ENCODE data around the gene NDUFB11.

NDUFB11 gene

DNA sequence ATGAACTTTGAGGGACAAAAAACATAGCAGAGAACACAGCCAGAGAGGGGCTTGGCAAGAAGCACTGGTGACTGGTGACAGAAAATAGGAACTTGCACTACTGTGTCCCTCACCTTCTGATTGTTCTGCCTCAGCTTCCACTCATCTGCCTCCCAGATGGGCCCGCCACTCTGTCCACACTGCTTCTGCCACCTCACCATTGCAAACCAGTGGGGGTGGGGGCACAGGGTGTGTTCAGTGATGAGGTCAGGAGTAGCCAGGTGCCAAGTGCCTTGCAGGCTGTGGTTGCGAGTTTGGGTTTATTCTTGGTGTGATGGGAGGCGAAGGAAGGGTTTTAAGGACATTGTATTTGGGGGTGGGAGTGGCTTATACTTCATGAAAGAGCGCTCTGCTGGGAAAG is 40.0 kb upstream of the NDUFB11 start:
- no peak overlapping the region for H3K4me3 ChIP-seq (ENCODE audit: low read length)
- H3K36me3 ChIP-seq (ENCODE audit: control insufficient read depth, insufficient read depth, low read length) = peaks cover 30% of the 10 kb centered on the region
- no peaks in the 10 kb centered on the region; the same call in 1 of the 2 replicates for H3K4me1 ChIP-seq (ENCODE audit: control insufficient read depth, insufficient read depth, low read length)
- H3K27me3 ChIP-seq (ENCODE audit: control insufficient read depth, insufficient read depth, low read length) = no peaks in the 10 kb centered on the region
- no peak for DNase-seq (ENCODE audit: low read depth, low spot score)
- H3K27ac ChIP-seq (ENCODE audit: low read length) = no peak overlapping the region
- WGBS (ENCODE audit: insufficient coverage, insufficient read length) = no CpG with 5 or more reads among the region's 4 CpGs
- no peaks in the 10 kb centered on the region for H3K9me3 ChIP-seq (ENCODE audit: control insufficient read depth, insufficient read depth, low read length)

DNA sequence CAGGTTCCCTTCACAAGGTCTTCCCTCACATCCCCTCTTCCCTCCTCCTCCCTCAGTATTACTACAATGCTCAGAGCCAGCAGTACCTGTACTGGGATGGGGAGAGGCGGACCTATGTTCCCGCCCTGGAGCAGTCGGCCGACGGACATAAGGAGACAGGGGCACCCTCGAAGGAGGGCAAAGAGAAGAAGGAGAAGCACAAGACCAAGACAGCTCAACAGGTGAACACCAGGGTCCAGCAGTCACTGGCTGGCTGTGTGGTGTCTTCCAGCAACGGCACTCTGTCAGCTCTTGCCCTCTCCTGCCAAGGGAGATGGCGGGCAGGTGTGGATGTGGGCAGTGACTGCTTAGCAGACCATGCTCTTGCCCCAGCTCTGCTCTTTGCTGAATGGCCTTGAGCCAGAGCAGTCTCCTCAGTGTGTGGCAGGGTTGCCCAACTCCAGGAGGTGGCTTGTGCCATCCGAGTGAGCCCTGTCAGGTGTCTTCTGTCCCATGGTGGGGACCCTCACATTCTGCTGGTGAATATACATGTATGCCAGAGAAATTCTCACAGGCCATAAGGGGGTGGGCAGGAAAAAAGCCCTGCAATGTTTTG is 37.7 kb upstream of the NDUFB11 start:
- Histone ChIP-seq H3K27ac (ENCODE audit: low read length) (no peak overlapping the region), H3K36me3 (ENCODE audit: control insufficient read depth, insufficient read depth, low read length) (peaks cover 41% of the 10 kb centered on the region), H3K9me3 (ENCODE audit: control insufficient read depth, insufficient read depth, low read length) (no peaks in the 10 kb centered on the region), H3K4me1 (ENCODE audit: control insufficient read depth, insufficient read depth, low read length) (no peaks in the 10 kb centered on the region; the same call in 1 of the 2 replicates), H3K27me3 (ENCODE audit: control insufficient read depth, insufficient read depth, low read length) (no peaks in the 10 kb centered on the region), H3K4me3 (ENCODE audit: low read length) (no peak overlapping the region)
- no CpG with 5 or more reads among the region's 9 CpGs for WGBS (ENCODE audit: insufficient coverage, insufficient read length)
- DNase-seq (ENCODE audit: low read depth, low spot score) = no peak

DNA sequence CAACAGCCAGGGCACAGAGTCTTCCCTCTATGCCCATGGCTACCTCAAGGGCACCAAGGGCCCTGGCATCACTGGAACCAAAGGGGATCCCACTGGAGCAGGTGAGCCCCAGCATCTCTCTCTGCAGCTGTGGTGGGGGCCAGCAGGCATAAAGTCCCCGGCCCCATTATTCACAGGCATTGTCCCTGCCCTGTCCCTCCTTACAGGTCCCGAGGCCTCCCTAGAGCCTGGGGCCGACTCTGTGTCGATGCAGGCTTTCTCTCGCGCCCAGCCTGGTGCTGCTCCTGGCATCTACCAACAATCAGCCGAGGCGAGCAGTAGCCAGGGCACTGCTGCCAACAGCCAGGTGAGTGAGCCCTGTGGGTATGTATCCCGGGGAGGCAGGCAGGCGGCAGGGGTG is 36.8 kb upstream of the NDUFB11 start:
- no CpG with 5 or more reads among the region's 10 CpGs for WGBS (ENCODE audit: insufficient coverage, insufficient read length)
- Histone ChIP-seq H3K27ac (ENCODE audit: low read length) (no peak overlapping the region), H3K27me3 (ENCODE audit: control insufficient read depth, insufficient read depth, low read length) (no peaks in the 10 kb centered on the region), H3K9me3 (ENCODE audit: control insufficient read depth, insufficient read depth, low read length) (no peaks in the 10 kb centered on the region), H3K4me1 (ENCODE audit: control insufficient read depth, insufficient read depth, low read length) (no peaks in the 10 kb centered on the region; the same call in 1 of the 2 replicates), H3K36me3 (ENCODE audit: control insufficient read depth, insufficient read depth, low read length) (peaks cover 42% of the 10 kb centered on the region), H3K4me3 (ENCODE audit: low read length) (no peak overlapping the region)
- no peak for DNase-seq (ENCODE audit: low read depth, low spot score)

DNA sequence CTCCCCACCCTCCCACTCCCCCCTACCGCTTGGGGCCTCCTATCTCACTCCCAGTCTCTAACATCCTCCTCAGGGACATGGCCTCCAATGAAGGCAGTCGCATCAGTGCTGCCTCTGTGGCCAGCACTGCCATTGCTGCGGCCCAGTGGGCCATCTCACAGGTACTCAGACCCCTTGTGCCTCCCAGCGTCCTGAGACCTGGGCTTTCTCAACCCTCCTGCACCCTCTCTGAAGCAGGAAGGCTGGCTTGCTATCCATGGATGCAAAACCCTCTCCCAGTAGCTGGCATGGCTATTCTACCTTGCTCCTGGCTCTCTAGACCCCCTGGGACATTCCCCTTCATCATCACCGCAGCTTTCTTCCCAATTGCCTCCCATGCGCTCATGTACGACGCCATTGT is 35.8 kb upstream of the NDUFB11 start:
- H3K36me3 ChIP-seq (ENCODE audit: control insufficient read depth, insufficient read depth, low read length) = peaks cover 38% of the 10 kb centered on the region

DNA sequence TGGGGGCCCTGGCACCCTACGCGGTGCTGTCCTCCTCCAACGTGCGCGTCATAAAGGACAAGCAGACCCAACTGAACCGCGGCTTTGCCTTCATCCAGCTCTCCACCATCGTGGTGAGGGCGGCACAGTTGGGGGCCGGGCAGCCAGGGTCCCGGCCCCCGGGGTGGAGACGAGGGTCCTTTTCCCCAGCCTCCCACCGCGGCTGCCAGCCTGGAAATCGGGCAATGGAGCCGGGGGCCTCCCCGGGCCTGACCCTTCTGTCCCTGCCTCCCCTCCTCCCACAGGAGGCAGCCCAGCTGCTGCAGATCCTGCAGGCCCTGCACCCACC is 35.4 kb upstream of the NDUFB11 start:
- H3K4me1 ChIP-seq (ENCODE audit: control insufficient read depth, insufficient read depth, low read length) = no peaks in the 10 kb centered on the region; the same call in 1 of the 2 replicates
- H3K27ac ChIP-seq (ENCODE audit: low read length) = no peak overlapping the region
- H3K4me3 ChIP-seq (ENCODE audit: low read length) = no peak overlapping the region
- H3K9me3 ChIP-seq (ENCODE audit: control insufficient read depth, insufficient read depth, low read length) = no peaks in the 10 kb centered on the region
- peaks cover 39% of the 10 kb centered on the region for H3K36me3 ChIP-seq (ENCODE audit: control insufficient read depth, insufficient read depth, low read length)
- DNase-seq (ENCODE audit: low read depth, low spot score) = no peak
- WGBS (ENCODE audit: insufficient coverage, insufficient read length) = no CpG with 5 or more reads among the region's 18 CpGs
- H3K27me3 ChIP-seq (ENCODE audit: control insufficient read depth, insufficient read depth, low read length) = no peaks in the 10 kb centered on the region

More for the DNA sequence above, 35.8 kb upstream of the NDUFB11 start:
- H3K9me3 ChIP-seq (ENCODE audit: control insufficient read depth, insufficient read depth, low read length) = no peaks in the 10 kb centered on the region
- H3K4me3 ChIP-seq (ENCODE audit: low read length) = no peak overlapping the region
- no CpG with 5 or more reads among the region's 8 CpGs for WGBS (ENCODE audit: insufficient coverage, insufficient read length)
- no peak for DNase-seq (ENCODE audit: low read depth, low spot score)
- no peak overlapping the region for H3K27ac ChIP-seq (ENCODE audit: low read length)
- no peaks in the 10 kb centered on the region; the same call in 1 of the 2 replicates for H3K4me1 ChIP-seq (ENCODE audit: control insufficient read depth, insufficient read depth, low read length)
- H3K27me3 ChIP-seq (ENCODE audit: control insufficient read depth, insufficient read depth, low read length) = no peaks in the 10 kb centered on the region

DNA sequence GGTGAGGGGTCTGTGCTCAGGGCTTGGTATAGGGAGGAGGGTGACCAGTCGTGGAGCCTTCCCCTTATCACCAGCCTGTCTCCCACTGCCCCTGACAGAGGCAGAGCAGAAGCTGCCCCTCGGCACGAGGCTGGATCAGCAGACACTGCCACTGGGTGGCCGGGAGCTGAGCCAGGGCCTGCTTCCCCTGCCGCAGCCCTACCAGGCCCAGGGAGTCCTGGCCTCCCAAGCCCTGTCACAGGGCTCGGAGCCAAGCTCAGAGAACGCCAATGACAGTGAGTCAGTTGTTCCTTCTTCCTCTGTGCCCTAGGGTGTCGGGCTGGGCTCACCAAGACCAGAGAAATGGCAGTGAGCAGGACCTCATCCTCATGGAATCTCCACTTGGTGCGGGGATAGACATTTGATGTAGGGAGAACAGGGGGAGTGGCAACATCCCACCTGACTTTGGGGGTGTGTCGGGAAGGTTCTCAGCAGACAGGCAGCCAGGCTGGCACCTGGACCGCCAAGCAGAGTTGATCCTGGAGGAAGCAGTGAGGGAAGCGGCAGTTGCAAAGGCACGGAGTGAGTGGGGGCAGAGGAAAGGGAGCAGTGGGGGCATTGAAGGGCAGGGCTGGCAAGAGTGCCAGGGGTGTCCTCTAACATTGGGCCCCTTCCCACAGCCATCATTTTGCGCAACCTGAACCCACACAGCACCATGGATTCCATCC is 34.9 kb upstream of the NDUFB11 start:
- Histone ChIP-seq H3K36me3 (ENCODE audit: control insufficient read depth, insufficient read depth, low read length) (peaks cover 45% of the 10 kb centered on the region), H3K4me1 (ENCODE audit: control insufficient read depth, insufficient read depth, low read length) (no peaks in the 10 kb centered on the region; the same call in 1 of the 2 replicates), H3K4me3 (ENCODE audit: low read length) (no peak overlapping the region), H3K9me3 (ENCODE audit: control insufficient read depth, insufficient read depth, low read length) (no peaks in the 10 kb centered on the region), H3K27ac (ENCODE audit: low read length) (no peak overlapping the region), H3K27me3 (ENCODE audit: control insufficient read depth, insufficient read depth, low read length) (no peaks in the 10 kb centered on the region)
- DNase-seq (ENCODE audit: low read depth, low spot score) = no peak
- no CpG with 5 or more reads among the region's 14 CpGs for WGBS (ENCODE audit: insufficient coverage, insufficient read length)

DNA sequence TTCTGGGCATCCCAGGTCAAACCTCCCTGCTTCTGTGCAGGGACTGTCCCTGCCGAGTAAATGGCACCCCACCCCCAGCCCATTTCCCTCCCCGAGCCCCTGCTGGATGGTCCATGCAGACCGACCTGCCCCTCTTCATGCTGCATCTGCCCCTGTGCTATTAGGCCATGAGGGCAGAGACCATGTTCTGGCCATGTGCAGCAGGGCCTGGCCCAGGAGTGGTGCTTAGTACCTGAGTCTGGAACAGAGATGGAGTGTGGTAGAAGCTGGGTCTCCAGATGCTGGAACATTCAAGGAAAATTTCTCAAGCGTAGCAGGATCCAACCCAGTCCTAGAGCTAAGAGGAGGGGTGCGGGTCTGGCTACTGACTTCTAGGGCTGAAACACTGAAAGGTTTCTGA is 33.8 kb upstream of the NDUFB11 start:
- Histone ChIP-seq H3K4me1 (ENCODE audit: control insufficient read depth, insufficient read depth, low read length) (no peaks in the 10 kb centered on the region; the same call in 1 of the 2 replicates), H3K27ac (ENCODE audit: low read length) (no peak overlapping the region), H3K36me3 (ENCODE audit: control insufficient read depth, insufficient read depth, low read length) (peaks cover 47% of the 10 kb centered on the region), H3K9me3 (ENCODE audit: control insufficient read depth, insufficient read depth, low read length) (no peaks in the 10 kb centered on the region), H3K27me3 (ENCODE audit: control insufficient read depth, insufficient read depth, low read length) (no peaks in the 10 kb centered on the region), H3K4me3 (ENCODE audit: low read length) (no peak overlapping the region)
- WGBS (ENCODE audit: insufficient coverage, insufficient read length) = no CpG with 5 or more reads among the region's 5 CpGs
- DNase-seq (ENCODE audit: low read depth, low spot score) = no peak

DNA sequence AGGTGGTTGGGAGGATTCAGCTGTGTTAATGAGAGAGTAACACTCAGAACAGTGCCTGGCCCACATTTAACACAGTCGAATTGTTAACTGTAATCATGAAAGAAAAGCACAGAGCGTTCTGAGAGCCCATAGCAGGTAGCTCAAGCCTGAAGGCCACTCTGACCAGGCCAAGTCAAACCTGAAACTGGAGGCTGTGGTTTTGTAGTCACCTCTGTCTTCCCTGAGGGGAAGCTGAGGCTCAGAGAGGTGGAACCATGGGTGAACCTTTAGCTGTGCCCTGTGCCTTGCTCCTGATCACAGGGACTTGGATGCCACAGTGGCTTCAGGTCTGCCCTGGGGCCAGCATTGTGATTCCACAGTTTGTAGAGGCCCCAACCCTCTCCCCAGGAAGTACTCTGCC is 32.6 kb upstream of the NDUFB11 start:
- Histone ChIP-seq H3K9me3 (ENCODE audit: control insufficient read depth, insufficient read depth, low read length) (no peaks in the 10 kb centered on the region), H3K27ac (ENCODE audit: low read length) (no peak overlapping the region), H3K4me3 (ENCODE audit: low read length) (no peak overlapping the region), H3K27me3 (ENCODE audit: control insufficient read depth, insufficient read depth, low read length) (no peaks in the 10 kb centered on the region), H3K4me1 (ENCODE audit: control insufficient read depth, insufficient read depth, low read length) (no peaks in the 10 kb centered on the region; the same call in 1 of the 2 replicates), H3K36me3 (ENCODE audit: control insufficient read depth, insufficient read depth, low read length) (peaks cover 47% of the 10 kb centered on the region)
- DNase-seq (ENCODE audit: low read depth, low spot score) = no peak
- WGBS (ENCODE audit: insufficient coverage, insufficient read length) = no CpG with 5 or more reads among the region's 2 CpGs

DNA sequence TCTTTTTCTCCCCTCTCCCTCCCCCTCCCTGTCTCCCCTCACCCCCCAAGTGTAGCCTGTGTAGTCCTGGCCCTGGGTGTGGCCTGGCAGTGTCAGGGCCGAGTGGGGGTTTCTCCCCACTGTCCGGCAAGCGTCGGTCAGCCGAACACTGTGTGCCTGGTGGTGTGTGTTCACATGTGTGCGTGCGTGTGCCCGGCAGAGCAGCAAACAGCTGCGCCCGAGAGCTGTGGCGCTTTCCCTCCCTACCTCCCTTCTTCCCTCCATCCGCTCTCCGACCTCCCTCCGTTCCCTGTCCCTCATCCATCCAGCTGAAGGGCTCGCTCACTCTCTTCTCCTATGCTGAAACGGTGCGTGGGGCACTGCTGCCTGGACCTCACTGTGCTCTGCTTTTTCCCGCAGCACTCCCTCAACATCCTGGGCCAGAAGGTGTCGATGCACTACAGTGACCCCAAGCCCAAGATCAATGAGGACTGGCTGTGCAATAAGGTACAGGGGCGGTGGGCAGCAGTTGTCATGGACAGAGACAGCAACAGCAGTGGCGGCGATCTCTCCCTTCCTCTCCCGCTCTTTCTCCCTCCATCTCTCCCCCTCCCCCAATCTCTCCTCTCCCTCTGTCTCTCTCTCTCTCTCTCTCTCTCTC is 31.7 kb upstream of the NDUFB11 start:
- no peaks in the 10 kb centered on the region for H3K27me3 ChIP-seq (ENCODE audit: control insufficient read depth, insufficient read depth, low read length)
- peaks cover 40% of the 10 kb centered on the region for H3K36me3 ChIP-seq (ENCODE audit: control insufficient read depth, insufficient read depth, low read length)
- no peaks in the 10 kb centered on the region for H3K9me3 ChIP-seq (ENCODE audit: control insufficient read depth, insufficient read depth, low read length)
- H3K4me3 ChIP-seq (ENCODE audit: low read length) = no peak overlapping the region
- H3K27ac ChIP-seq (ENCODE audit: low read length) = no peak overlapping the region
- H3K4me1 ChIP-seq (ENCODE audit: control insufficient read depth, insufficient read depth, low read length) = no peaks in the 10 kb centered on the region; the same call in 1 of the 2 replicates
- DNase-seq (ENCODE audit: low read depth, low spot score) = no peak
- whole genome bisulfite sequencing (ENCODE audit: insufficient coverage, insufficient read length) = no CpG with 5 or more reads among the region's 23 CpGs

DNA sequence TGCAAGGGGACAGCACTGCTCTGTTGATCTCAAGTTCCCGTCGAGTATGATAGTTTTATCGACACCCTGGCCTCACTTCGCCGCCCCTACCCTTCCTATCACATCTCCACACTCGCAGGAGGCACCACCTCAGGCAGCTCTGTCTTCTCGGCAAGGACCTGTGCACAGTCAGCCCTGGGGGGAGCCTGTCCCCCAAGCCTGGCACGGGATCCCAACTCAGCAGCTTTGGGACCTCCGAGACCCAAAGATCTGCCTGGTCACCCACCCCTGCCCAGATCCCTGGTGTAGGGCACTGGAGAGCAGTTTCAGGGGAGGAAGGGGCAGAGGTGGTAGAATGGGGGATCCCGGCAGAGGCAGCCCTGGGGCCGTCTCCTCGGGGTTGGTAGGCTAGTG is 31.1 kb upstream of the NDUFB11 start:
- WGBS (ENCODE audit: insufficient coverage, insufficient read length) = no CpG with 5 or more reads among the region's 12 CpGs
- no peaks in the 10 kb centered on the region for H3K27me3 ChIP-seq (ENCODE audit: control insufficient read depth, insufficient read depth, low read length)
- H3K9me3 ChIP-seq (ENCODE audit: control insufficient read depth, insufficient read depth, low read length) = no peaks in the 10 kb centered on the region
- no peaks in the 10 kb centered on the region; the same call in 1 of the 2 replicates for H3K4me1 ChIP-seq (ENCODE audit: control insufficient read depth, insufficient read depth, low read length)
- peaks cover 39% of the 10 kb centered on the region for H3K36me3 ChIP-seq (ENCODE audit: control insufficient read depth, insufficient read depth, low read length)
- H3K27ac ChIP-seq (ENCODE audit: low read length) = no peak overlapping the region
- no peak for DNase-seq (ENCODE audit: low read depth, low spot score)
- H3K4me3 ChIP-seq (ENCODE audit: low read length) = no peak overlapping the region

Data from iPS DF 6.9 (cell line).